HepG2 (cell line): ENCODE data around the gene ENTPD5.
A peak's percentile ranks its signal among the peaks of the same experiment; 100 is the strongest.

ENCODE experiments used
- BHLHE40 ChIP-seq: IDR thresholded peaks from 2 replicates; pipeline ENCODE4 v1.6.1; 2011; ENCODE audit warnings: low read length, improper control_type of control experiment
- CTCF ChIP-seq: sonication (generic); formaldehyde crosslinking; IDR thresholded peaks from 2 replicates; pipeline ENCODE4 v1.5.0; 2020; ENCODE audit warnings: mild to moderate bottlenecking, missing genetic modification reagents, moderate library complexity
- GABPA ChIP-seq, 2 experiments: IDR thresholded peaks; 2 replicates each; pipeline ENCODE4 v1.6.1; 2011 to 2016; ENCODE audit warnings: low read depth in 2 of 2, low read length in 1 of 2, missing biosample characterization in 1 of 2, missing genetic modification characterization in 1 of 2
- HNRNPUL1 ChIP-seq: fragments of 200-400 bp; formaldehyde crosslinking; IDR thresholded peaks from 2 replicates; pipeline ENCODE4 v1.6.1; 2017; ENCODE audit warnings: low read depth, mild to moderate bottlenecking, low read length, moderate library complexity
- JUND ChIP-seq: sonication (generic); formaldehyde crosslinking; IDR thresholded peaks from 2 replicates; pipeline ENCODE4 v1.8.0; 2022; ENCODE audit warnings: mild to moderate bottlenecking, missing genetic modification reagents
- MTA1 ChIP-seq: sonication (generic); formaldehyde crosslinking; IDR thresholded peaks from 2 replicates; pipeline ENCODE4 v1.4.0; 2020; ENCODE audit warnings: missing genetic modification reagents, mild to moderate bottlenecking, borderline replicate concordance
- NR2C2 ChIP-seq: sonication (generic); formaldehyde crosslinking; IDR thresholded peaks from 2 replicates; pipeline ENCODE4 v1.4.0; 2020; ENCODE audit warnings: missing genetic modification reagents, mild to moderate bottlenecking, moderate library complexity, borderline replicate concordance
- REXO4 ChIP-seq: sonication (generic); formaldehyde crosslinking; IDR thresholded peaks from 2 replicates; pipeline ENCODE4 v1.8.0; 2022; ENCODE audit warnings: missing genetic modification reagents, mild to moderate bottlenecking, borderline replicate concordance
- RORA ChIP-seq: sonication (generic); formaldehyde crosslinking; IDR thresholded peaks from 2 replicates; pipeline ENCODE4 v1.5.0; 2020; ENCODE audit warnings: mild to moderate bottlenecking, missing genetic modification reagents, moderate library complexity
- THRA ChIP-seq: sonication (generic); formaldehyde crosslinking; IDR thresholded peaks from 2 replicates; pipeline ENCODE4 v1.4.0; 2020; ENCODE audit warnings: missing genetic modification reagents, borderline replicate concordance
- TF ChIP-seq, protein P1 (sequence below): sonication (generic); formaldehyde crosslinking; IDR thresholded peaks from 2 replicates; pipeline ENCODE4 v1.4.0; 2020; ENCODE audit warnings: low read depth, mild to moderate bottlenecking, missing genetic modification reagents
- TF ChIP-seq, protein P2 (sequence below): sonication (generic); formaldehyde crosslinking; IDR thresholded peaks from 2 replicates; pipeline ENCODE4 v1.5.0; 2020; ENCODE audit warnings: missing genetic modification reagents

DNA sequence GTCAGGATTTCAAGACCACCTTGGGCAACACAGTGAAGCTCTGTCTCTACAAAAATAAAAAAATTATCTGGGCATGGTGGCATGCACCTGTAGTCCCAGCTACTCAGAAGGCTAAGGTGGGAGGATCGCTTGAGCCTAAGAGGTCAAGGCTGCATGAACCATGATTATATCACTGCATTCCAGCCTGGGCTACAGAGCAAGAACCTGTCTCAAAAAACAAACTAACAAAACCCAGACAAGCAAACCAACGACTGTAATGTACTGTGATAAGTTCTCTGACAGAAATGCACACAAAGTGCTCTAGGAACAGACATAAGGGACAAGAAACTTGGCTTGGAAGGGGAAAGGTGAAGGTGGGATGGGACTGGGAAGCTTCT, 22.4 kb downstream of the ENTPD5 start:
- TF ChIP-seq THRA, result peak; percentile 74; the same call in 1 of the 2 replicates
- no peak for TF ChIP-seq CTCF
- no peak for TF ChIP-seq RORA (CRISPR knock-in tag)
- no peak for TF ChIP-seq MTA1
- TF ChIP-seq REXO4 (CRISPR knock-in tag), result no peak
- TF ChIP-seq, protein P1, sequence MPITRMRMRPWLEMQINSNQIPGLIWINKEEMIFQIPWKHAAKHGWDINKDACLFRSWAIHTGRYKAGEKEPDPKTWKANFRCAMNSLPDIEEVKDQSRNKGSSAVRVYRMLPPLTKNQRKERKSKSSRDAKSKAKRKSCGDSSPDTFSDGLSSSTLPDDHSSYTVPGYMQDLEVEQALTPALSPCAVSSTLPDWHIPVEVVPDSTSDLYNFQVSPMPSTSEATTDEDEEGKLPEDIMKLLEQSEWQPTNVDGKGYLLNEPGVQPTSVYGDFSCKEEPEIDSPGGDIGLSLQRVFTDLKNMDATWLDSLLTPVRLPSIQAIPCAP (CRISPR knock-in tag), result no peak
- TF ChIP-seq NR2C2, result peak; percentile 57; the same call in 1 of the 2 replicates
- TF ChIP-seq JUND (CRISPR knock-in tag), result 0 out of 2 replicates have a peak, but pooled peaks have one; percentile 33
- no peak for TF ChIP-seq HNRNPUL1
- TF ChIP-seq, protein P2, sequence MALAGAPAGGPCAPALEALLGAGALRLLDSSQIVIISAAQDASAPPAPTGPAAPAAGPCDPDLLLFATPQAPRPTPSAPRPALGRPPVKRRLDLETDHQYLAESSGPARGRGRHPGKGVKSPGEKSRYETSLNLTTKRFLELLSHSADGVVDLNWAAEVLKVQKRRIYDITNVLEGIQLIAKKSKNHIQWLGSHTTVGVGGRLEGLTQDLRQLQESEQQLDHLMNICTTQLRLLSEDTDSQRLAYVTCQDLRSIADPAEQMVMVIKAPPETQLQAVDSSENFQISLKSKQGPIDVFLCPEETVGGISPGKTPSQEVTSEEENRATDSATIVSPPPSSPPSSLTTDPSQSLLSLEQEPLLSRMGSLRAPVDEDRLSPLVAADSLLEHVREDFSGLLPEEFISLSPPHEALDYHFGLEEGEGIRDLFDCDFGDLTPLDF (CRISPR knock-in tag), result no peak; the same call in 1 of the 2 replicates
- TF ChIP-seq BHLHE40, result no peak
- TF ChIP-seq GABPA (IDR thresholded peaks at IDR 0.05; ENCODE audit: low read depth, low read length), result no peak
- TF ChIP-seq GABPA (CRISPR knock-in tag; IDR thresholded peaks at IDR 0.05; ENCODE audit: low read depth), result no peak
